Hepatocyte (in vitro differentiated cells): Measurements from ENCODE around the gene CHD2.

ENCODE experiments used
- CTCF ChIP-seq: fragments of 200-600 bp; sonication (generic); IDR thresholded peaks from 2 replicates; pipeline ENCODE4 v1.5.1; 2016; ENCODE audit warnings: antibody characterized with exemption, mild to moderate bottlenecking; ENCODE audit not compliant: poor library complexity
- EZH2 ChIP-seq: fragments of 200-600 bp; sonication (generic); IDR thresholded peaks from 2 replicates; pipeline ENCODE4 v1.6.1; 2016; ENCODE audit warnings: antibody characterized with exemption, mild to moderate bottlenecking, borderline replicate concordance
- EZH2phosphoT487 ChIP-seq: fragments of 200-600 bp; sonication (generic); IDR thresholded peaks from one replicate; pipeline ENCODE4 v1.6.1; 2018; ENCODE audit warnings: antibody characterized with exemption, mild to moderate bottlenecking, low read depth, moderate library complexity; ENCODE audit not compliant: unreplicated experiment, severe bottlenecking

GRCh38 chr15:92906020-92906419 is 5.9 kb downstream of the CHD2 start:
- TF ChIP-seq EZH2 (no peak), CTCF (no peak), EZH2phosphoT487 (no peak)
